Coronary artery (tissue), 2 donors: ENCODE results near the gene REV1.
A peak's percentile ranks its signal among the peaks of the same experiment; 100 is the strongest.

ENCODE experiments used
- DNase-seq: peaks from one replicate; pipeline ENCODE4 v3.0.0-alpha.2; 2017; ENCODE audit warnings: low spot score
- H3K27ac ChIP-seq, 2 donors: fragments of 200-600 bp; sonication (generic); one replicate each; pipeline ENCODE4 v1.5.1; 2016 to 2019
- H3K4me3 ChIP-seq: fragments of 200-600 bp; sonication (generic); 2 replicates; pipeline ENCODE4 v1.5.1; 2016; ENCODE audit warnings: mild to moderate bottlenecking, moderate library complexity
- TF ChIP-seq, protein P1 (sequence below): fragments of 200-600 bp; sonication (generic); IDR thresholded peaks from one replicate; pipeline ENCODE4 v1.5.1; 2019; ENCODE audit warnings: antibody characterized with exemption

Gene REV1

DNA sequence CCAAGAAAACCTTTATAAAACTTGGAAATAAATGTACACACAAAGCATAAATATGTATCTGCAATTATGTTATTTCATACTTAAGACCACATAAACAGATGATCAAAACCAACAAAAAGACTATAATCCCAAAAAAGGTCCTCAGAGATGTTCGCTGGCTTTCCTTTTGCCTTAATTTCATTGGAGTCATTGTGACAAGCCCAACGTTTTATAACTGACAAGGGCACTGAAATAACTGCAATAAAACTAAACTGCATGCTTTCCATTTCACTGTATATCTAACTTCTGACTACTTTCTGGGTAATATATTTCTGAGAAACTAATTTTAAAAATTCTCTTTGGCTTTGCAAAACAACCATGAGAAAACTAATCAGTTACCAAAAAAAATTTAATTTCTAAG is 56.5 kb downstream of the REV1 start:
- no peak for DNase-seq
- Histone ChIP-seq H3K27ac (no peak overlapping the region), H3K4me3 (no peak overlapping the region)
- TF ChIP-seq, protein P1, sequence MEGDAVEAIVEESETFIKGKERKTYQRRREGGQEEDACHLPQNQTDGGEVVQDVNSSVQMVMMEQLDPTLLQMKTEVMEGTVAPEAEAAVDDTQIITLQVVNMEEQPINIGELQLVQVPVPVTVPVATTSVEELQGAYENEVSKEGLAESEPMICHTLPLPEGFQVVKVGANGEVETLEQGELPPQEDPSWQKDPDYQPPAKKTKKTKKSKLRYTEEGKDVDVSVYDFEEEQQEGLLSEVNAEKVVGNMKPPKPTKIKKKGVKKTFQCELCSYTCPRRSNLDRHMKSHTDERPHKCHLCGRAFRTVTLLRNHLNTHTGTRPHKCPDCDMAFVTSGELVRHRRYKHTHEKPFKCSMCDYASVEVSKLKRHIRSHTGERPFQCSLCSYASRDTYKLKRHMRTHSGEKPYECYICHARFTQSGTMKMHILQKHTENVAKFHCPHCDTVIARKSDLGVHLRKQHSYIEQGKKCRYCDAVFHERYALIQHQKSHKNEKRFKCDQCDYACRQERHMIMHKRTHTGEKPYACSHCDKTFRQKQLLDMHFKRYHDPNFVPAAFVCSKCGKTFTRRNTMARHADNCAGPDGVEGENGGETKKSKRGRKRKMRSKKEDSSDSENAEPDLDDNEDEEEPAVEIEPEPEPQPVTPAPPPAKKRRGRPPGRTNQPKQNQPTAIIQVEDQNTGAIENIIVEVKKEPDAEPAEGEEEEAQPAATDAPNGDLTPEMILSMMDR = no peak

DNA sequence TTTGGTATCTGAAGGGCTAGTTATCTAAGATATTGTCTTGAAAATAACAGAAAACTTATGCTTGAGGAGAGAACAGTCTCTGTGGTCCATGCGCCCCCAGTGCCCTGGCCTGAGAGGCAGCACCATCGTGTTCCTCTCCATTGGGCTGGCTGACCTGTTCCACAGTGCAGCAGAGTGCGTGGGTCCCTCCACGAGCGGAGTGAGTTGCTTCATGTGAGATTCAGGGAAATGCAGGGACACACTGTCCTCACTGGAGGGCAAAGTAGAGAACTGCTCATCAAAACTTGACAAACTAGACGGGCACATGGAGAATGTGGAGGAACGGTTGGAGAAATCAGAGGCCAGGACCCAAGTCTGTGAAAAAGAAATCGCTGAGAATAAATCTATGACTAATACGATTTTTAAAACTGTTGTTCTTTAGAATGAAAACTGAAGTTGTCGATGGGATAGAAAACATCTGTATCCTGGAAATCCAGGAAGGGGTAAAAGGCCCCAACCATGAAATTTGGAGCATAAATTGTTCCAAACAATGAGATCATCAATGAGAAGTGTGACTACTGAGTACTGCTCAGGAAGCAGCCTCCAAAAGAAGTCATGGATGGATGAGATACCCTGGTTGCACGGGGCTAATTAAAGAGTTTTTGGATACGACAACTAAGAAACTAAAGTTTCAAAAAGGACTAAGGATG is 58.1 kb downstream of the REV1 start:
- no peak for DNase-seq
- TF ChIP-seq, protein P1 = no peak
- H3K27ac ChIP-seq = peak overlapping the region in 1 of 2 donors; percentile 2
- H3K4me3 ChIP-seq = no peak overlapping the region

DNA sequence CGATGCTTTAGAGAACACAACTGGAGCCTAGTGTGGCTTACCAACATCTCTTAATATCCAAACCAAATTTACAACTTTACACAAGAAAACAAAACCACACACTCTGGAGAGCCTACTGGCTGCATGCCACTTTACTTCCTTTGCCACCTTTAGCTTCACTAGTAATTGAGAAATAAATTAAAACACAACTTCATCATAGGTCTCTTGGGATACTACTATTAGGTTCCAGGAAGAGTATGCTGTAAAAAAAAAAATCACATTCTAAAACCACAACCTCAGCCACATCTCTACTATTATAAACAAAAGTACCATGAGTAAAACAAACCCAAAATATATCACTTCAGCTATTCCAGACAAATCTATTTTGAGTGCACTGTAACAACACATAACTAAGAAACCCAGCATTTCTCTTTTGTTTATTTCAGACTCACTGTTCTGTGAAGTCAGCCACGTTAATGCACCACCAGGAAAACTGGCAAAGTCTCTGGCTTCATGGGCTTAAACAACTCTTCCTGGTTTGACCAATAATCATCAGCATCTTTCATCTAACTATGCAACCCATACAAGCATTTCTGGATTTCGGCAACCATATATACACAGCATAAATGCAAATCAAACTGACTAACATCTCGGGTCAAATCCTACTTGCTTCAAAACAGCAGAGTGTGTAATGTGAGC is 59.1 kb downstream of the REV1 start:
- H3K4me3 ChIP-seq = no peak overlapping the region
- TF ChIP-seq, protein P1 = no peak
- DNase-seq = no peak
- peak overlapping the region; percentile 4 to 47 for H3K27ac ChIP-seq

DNA sequence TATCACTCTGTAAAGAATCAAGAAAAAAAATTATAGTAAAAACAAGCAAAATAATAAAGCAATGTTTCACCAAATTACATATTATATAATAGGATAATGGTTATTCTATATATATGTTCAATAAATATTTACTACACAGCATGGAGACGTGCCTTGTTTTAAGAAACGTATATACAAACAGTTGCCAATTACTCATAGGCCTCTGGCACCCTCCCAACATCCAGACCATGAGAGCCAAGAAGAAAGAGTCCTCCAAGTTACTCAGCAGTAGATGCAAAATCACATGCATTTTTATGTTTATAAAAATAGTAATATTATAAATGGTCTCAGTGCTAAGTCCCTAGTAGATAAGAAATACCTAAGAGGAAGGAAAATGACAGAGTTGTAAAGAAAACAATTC is 64.8 kb downstream of the REV1 start:
- no peak overlapping the region for H3K4me3 ChIP-seq
- H3K27ac ChIP-seq = no peak overlapping the region
- TF ChIP-seq, protein P1 = no peak
- DNase-seq = no peak

DNA sequence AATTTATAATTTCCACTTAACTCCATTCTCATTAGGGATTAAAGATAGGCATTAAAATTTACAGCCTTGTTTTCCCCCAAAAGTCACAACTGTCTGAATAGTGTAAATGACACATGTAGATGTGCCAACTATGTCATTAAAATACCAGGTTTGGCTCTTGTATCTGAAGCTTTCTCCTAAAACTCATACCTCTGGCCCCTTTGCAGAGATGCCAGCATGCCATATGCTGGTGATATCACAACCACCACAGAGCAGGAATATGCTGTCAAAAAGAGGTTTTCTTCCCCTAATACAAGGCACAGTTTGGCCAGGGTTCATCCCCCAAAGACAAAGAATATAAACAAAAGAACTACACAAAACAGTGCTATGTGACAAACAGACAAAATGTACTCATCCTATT is 65.4 kb downstream of the REV1 start:
- Histone ChIP-seq H3K27ac (no peak overlapping the region), H3K4me3 (no peak overlapping the region)
- TF ChIP-seq, protein P1 = no peak
- DNase-seq = no peak

DNA sequence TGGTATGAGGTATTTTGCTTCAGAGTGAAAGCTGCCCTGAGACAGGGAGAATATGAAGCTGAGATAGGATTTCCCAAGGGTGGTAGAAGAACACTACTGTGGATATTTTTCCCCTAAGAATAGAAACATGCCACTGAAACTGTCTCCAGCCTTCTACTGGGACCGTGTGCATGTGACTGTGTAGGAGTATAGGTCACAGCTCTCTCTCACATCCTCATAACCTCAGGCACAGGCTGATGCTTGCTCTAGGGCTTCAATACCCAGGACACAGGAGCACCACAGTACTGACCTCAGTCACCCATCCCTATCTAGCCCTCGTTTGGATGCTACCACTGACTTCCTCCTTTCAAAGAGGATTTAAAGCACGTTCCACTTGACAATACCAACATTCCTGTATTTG is 67.2 kb downstream of the REV1 start:
- TF ChIP-seq, protein P1 = no peak
- no peak for DNase-seq
- no peak overlapping the region for H3K4me3 ChIP-seq
- no peak overlapping the region for H3K27ac ChIP-seq

DNA sequence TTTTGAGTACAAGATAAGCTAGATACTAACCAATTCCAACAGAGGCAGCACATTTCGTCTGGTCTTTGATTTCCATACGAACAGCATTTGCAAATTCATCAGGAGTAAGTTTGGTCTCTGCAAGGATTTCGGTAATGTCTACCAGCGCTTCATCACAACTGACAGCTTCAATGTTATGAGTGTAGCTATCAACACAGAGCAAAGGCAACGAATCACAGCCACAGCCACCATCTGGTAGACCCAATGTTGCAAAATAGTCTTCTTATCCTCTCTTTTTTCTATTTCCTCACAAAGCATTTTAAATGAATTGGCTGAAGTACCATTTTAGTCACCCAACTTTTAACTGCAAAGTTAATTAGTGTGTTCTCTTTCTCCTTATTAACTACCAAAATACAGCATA is 68.3 kb downstream of the REV1 start:
- no peak overlapping the region for H3K27ac ChIP-seq
- TF ChIP-seq, protein P1 = no peak
- DNase-seq = no peak
- H3K4me3 ChIP-seq = no peak overlapping the region
